Jurkat, Clone E6-1 (cell line): ENCODE data around the gene PLA2G7.

ENCODE experiments used
- DNase-seq: peaks from one replicate; pipeline ENCODE4 v3.0.0-alpha.2; 2011; ENCODE audit warnings: low read depth, low spot score
- H3K4me3 ChIP-seq: 2 replicates; pipeline ENCODE4 v1.5.1; 2011; ENCODE audit warnings: mild to moderate bottlenecking, low read length, control low read depth, moderate library complexity

The PLA2G7 gene

GRCh38 chr6:46704562-46704961, 30.6 kb downstream of the PLA2G7 start:
- no peak overlapping the region for H3K4me3 ChIP-seq
- peak; percentile 11 for DNase-seq

GRCh38 chr6:46699970-46700369, 35.2 kb downstream of the PLA2G7 start:
- no peak overlapping the region for H3K4me3 ChIP-seq
- DNase-seq = no peak

- no peak overlapping the region for H3K4me3 ChIP-seq
- DNase-seq = no peak
Measured at GRCh38 chr6:46690911-46691451, 44.2 kb downstream of the PLA2G7 start.

DNA sequence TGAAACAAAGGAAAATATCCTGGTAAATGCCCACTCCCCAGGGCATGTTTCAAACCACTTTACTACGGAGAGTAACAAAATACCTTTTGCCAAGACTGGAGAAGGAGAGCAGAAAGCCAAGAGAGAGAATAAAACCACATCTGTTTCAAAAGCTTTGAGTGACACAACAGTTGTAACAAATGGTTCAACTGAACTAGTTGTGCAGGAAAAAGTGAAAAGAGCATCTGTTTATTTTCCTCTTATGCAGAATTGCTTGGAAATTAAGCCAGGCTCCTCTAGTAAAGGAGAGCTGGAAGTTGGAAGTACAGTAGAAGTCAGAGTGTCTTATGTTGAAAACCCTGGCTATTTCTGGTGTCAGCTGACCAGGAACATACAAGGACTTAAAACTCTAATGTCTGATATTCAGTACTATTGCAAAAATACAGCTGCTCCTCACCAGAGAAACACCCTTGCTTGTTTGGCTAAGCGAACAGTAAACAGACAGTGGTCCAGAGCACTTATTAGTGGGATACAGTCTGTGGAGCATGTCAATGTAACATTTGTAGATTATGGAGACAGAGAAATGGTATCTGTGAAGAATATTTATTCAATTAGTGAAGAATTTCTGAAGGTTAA, 44.9 kb downstream of the PLA2G7 start:
- no peak for DNase-seq
- H3K4me3 ChIP-seq = no peak overlapping the region

DNA sequence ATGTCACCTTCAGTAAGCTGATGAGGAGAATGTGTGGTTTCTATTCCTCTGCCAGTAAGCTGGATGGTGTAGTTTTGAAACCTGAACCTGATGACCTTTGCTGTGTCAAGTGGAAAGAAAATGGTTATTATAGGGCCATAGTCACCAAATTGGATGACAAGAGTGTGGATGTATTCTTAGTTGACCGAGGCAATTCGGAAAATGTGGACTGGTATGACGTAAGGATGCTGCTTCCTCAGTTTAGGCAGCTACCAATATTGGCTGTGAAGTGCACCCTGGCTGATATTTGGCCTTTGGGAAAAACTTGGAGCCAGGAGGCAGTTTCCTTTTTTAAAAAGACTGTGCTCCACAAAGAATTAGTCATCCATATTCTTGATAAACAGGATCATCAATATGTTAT, 45.5 kb downstream of the PLA2G7 start:
- DNase-seq = no peak
- no peak overlapping the region for H3K4me3 ChIP-seq

GRCh38 chr6:46688966-46689335, 46.2 kb downstream of the PLA2G7 start:
- H3K4me3 ChIP-seq = no peak overlapping the region
- no peak for DNase-seq

- no peak for DNase-seq
- no peak overlapping the region for H3K4me3 ChIP-seq
Measured at GRCh38 chr6:46688117-46688965, 46.8 kb downstream of the PLA2G7 start.

- H3K4me3 ChIP-seq = no peak within 1 kb of the TSS
- DNase-seq = no peak
Measured at GRCh38 chr6:46687619-46688097, 47.5 kb downstream of the PLA2G7 start, which contains the start of gene TDRD6. Gene TDRD6, plus strand, starts transcription at chr6:46687885. Its CDS starts 244 bp downstream, at chr6:46688129.

DNA sequence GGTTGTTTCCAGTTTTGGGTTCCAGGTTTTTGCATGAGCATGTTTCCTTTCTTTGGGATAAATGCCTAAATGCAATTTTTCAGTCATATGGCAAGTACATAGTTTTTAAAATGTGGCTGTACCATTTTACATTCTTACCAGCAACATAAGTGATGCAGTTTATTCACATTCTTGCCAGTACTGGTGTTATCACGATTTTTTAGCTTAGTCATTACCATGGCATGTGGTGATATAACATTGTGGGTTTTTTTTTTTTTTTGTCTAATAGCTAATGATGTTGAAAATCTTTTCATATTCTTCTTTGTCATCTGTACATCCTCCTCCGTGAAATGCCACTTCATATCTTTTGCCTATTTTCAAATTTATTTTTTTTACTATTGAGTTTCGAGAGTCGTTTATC, 50.4 kb downstream of the PLA2G7 start:
- no peak for DNase-seq
- H3K4me3 ChIP-seq = no peak overlapping the region

- peak; percentile 21 for DNase-seq
- H3K4me3 ChIP-seq = no peak overlapping the region
Measured at GRCh38 chr6:46677314-46677654, 57.9 kb downstream of the PLA2G7 start.

DNA sequence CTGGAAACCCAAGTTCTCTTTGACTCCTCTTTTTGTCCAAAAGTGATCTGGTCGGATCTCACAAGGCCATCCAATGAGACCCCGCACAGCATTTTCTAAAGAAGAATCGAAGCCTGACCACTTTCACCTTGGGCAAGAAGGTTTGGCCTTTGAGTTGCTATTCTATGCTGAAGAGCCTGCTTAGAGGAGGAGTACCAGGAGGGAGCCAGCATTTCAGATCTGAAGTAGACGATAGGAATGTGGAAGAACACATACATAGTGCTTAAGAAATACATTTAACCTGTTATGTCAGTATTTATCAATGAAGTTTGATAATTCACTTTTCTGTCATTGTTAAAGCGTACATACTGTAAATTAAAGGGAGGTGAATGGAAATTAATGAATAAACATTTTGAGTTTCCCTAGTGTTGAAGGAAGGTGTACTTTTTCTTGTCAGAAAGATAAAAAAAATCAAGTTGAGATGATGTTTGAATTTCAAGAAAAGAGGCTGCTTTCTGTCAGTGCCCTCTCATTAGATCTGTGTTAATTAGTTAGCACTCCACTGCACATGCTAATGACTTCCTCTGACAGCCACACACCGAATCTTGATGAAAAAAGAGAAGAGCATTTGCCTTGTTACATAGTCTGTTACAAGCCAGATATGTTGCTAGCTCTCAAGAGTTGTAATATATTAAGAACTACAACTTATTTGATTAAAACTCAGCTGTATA, 58.4 kb downstream of the PLA2G7 start:
- no peak overlapping the region for H3K4me3 ChIP-seq
- no peak for DNase-seq

DNA sequence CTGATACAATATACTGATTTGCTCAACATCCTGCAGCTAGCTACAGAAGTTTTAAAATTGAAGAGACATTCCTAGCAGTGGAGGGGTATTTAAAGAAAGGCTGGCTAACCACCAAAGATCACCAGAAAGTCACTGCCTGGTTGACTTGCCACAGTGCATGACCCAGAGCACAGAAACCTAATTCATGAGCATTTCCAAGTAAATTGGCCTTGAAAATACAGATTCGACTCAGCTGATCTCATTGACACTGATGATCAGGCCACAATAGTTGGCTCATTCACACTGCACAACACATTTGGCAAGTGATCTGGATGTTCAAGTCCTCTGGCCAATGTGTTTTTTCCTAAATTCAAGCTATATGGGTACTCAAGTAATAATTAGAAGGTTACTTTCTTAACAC, 60.8 kb downstream of the PLA2G7 start:
- H3K4me3 ChIP-seq = no peak overlapping the region

GRCh38 chr6:46667377-46667776, 67.8 kb downstream of the PLA2G7 start:
- DNase-seq = no peak
- H3K4me3 ChIP-seq = no peak overlapping the region

More for the DNA sequence above, 60.8 kb downstream of the PLA2G7 start:
- DNase-seq = no peak

- no peak for DNase-seq
- H3K4me3 ChIP-seq = no peak overlapping the region
Measured at GRCh38 chr6:46661483-46661882, 73.7 kb downstream of the PLA2G7 start.

- DNase-seq = no peak
Measured at GRCh38 chr6:46657642-46658041, 77.5 kb downstream of the PLA2G7 start.

DNA sequence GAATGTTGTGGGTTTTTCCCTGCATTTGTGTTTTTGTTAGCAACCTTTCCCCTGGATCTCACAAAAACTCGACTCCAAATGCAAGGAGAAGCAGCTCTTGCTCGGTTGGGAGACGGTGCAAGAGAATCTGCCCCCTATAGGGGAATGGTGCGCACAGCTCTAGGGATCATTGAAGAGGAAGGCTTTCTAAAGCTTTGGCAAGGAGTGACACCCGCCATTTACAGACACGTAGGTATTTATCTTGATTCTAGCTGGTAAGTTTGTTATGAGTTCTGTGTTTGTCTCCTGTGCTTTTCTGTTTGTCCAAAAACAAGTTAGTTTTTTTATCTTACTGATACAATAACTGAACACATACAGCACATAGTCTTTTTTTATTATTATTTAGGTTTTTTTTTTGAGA, 79.4 kb downstream of the PLA2G7 start:
- H3K4me3 ChIP-seq = no peak overlapping the region
- peak; percentile 24 for DNase-seq

More at GRCh38 chr6:46657642-46658041, 77.5 kb downstream of the PLA2G7 start:
- no peak overlapping the region for H3K4me3 ChIP-seq
